ENCODE measurements around the gene SRRD. TPM values are rescaled to one million over a fixed set of nuclear protein-coding genes. Genes with fewer than 3 reads are reported as not detected.

Gene SRRD
- total RNA-seq, 5 donors from 2014 or later (not counting 1 experiment from before 2014, with no cell fraction given), result 17.4 to 23.3 (median 21.8) TPM

DNA sequence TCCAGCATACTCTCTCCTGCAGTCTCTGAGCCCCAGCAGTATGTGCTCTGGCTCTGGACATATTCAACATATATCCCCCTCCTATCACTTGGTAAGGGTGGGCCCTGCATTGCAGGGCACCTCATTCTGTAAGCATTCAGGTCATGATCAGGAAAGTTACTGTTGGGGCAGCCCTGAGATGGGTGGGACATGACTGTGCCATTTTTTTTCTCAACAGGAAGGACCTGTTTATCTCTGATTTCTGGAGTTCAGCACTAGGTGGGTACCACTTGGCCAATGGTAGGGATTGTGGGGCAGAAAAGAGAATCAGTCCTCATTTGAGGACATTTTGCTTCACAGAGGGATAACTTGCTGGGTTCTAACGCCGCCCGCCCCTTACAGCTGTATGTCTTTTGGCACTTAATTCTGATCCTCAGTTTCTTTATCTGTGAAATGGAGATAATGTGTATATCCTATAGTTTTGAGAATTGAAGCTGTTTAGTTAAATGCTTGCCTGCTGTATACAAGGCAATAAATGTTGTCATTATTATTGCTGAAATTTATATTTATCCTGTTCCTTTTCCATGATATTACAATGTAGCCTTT lies 2.2 kb downstream of the SRRD start:
- H3K27ac Mint-ChIP-seq, result peak overlapping the region in 1 of 2 donors; percentile 9
- H3K27me3 Mint-ChIP-seq, result no peaks in the 10 kb centered on the region
- peaks cover 51 to 54% (median 54%) of the 10 kb centered on the region in 3 donors for H3K4me1 Mint-ChIP-seq
- H3K9me3 Mint-ChIP-seq, result no peaks in the 10 kb centered on the region
- H3K27ac ChIP-seq (ENCODE audit: low read length), result no peak overlapping the region
- WGBS (ENCODE audit: insufficient coverage), result no CpG with 5 or more reads among the region's 3 CpGs
- H3K4me3 Mint-ChIP-seq, result peak overlapping the region; percentile 13 to 90 (median 54)
- no peaks in the 10 kb centered on the region for H3K27me3 ChIP-seq (replicated peaks in 1 of 2; ENCODE audit: control insufficient read depth in 2 of 2, extremely low read depth in 1 of 2, insufficient read depth in 2 of 2, low read length in 1 of 2)
- ChIA-PET POLR2A (no interaction called here), CTCF (interaction anchor here in 1 of 2 donors (1.4 kb wide), 1 partner anchor 17 kb away, joined by 8 read pairs; no protein-coding TSS in a partner anchor)
- no peaks in the 10 kb centered on the region for H3K9me3 ChIP-seq
- H3K4me1 ChIP-seq (ENCODE audit: control insufficient read depth in 1 of 2, extremely low read depth in 1 of 2, insufficient read depth in 2 of 2, low read length in 2 of 2), result peaks cover 17 to 27% of the 10 kb centered on the region in 2 experiments
- peaks cover 0 to 40% of the 10 kb centered on the region in 2 donors for H3K36me3 ChIP-seq (ENCODE audit: control insufficient read depth in 2 of 2, extremely low read depth in 1 of 2, insufficient read depth in 1 of 2, low read length in 1 of 2)
- DNase-seq, result no peak
- H3K36me3 Mint-ChIP-seq, result peaks cover 30% of the 10 kb centered on the region
- no peak overlapping the region for H3K4me3 ChIP-seq (ENCODE audit: control insufficient read depth in 1 of 2, extremely low read depth in 1 of 2, low read length in 1 of 2)
- ATAC-seq (replicated peaks in 1 of 4), result no peak

DNA sequence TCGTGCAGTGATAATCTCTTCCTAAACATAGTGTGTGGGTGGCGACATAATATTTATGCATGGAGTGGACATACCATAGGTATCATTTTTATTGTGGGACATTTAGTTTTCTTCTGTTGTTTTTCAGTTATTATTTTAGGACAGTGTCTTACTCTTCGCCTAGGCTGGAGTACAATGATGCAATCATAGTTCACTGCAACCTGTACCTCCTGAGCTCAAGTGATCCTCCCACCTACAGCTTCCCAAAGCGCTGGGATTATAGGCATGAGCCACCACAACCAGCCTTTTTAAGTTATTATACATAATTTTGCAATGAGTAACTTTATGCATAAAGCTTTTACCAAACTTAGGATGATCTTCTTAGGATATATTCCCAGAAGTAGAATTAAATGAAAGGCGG lies 2.7 kb downstream of the SRRD start:
- DNase-seq, result no peak
- Histone ChIP-seq H3K36me3 (ENCODE audit: control insufficient read depth in 2 of 2, extremely low read depth in 1 of 2, insufficient read depth in 1 of 2, low read length in 1 of 2) (peaks cover 2 to 43% of the 10 kb centered on the region in 2 donors), H3K27me3 (replicated peaks in 1 of 2; ENCODE audit: control insufficient read depth in 2 of 2, extremely low read depth in 1 of 2, insufficient read depth in 2 of 2, low read length in 1 of 2) (no peaks in the 10 kb centered on the region), H3K9me3 (no peaks in the 10 kb centered on the region), H3K4me3 (ENCODE audit: control insufficient read depth in 1 of 2, extremely low read depth in 1 of 2, low read length in 1 of 2) (no peak overlapping the region), H3K27ac (ENCODE audit: low read length) (no peak overlapping the region), H3K4me1 (ENCODE audit: control insufficient read depth in 1 of 2, extremely low read depth in 1 of 2, insufficient read depth in 2 of 2, low read length in 2 of 2) (peaks cover 17 to 23% of the 10 kb centered on the region in 2 experiments)
- H3K4me3 Mint-ChIP-seq, result peak overlapping the region in 1 of 3 donors; percentile 32
- no CpG with 5 or more reads among the region's 5 CpGs for WGBS (ENCODE audit: insufficient coverage)
- no peaks in the 10 kb centered on the region for H3K9me3 Mint-ChIP-seq
- ATAC-seq (replicated peaks in 1 of 4), result no peak
- POLR2A ChIA-PET, result no interaction called here
- CTCF ChIA-PET, result interaction anchor here in 1 of 2 donors (1.4 kb wide), 1 partner anchor 17 kb away, joined by 8 read pairs; no protein-coding TSS in a partner anchor
- H3K27ac Mint-ChIP-seq, result peak overlapping the region; percentile 5 to 40
- peaks cover 30% of the 10 kb centered on the region for H3K36me3 Mint-ChIP-seq
- peaks cover 46 to 49% (median 49%) of the 10 kb centered on the region in 3 donors for H3K4me1 Mint-ChIP-seq
- H3K27me3 Mint-ChIP-seq, result no peaks in the 10 kb centered on the region

DNA sequence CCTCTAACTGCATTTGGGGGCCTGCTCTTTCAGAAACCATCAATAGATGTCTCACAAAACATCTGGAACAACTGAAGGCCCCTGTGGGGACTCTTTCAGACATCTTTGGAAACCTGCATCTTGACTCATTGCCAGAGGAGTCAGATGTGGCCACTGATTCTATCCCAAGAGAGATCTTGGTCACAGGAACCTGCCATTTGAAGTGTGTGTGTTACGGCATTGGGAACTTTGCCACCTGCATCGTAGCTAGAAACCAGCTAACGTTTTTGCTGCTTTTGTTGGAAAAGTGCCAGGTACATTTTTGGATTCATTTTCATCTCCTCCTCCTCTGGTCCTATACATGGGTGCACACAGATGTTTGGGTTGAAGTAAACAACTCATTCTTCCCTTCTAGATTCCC lies 4.3 kb downstream of the SRRD start:
- Mint-ChIP-seq H3K27ac (no peak overlapping the region), H3K27me3 (no peaks in the 10 kb centered on the region), H3K4me1 (peaks cover 30 to 33% (median 33%) of the 10 kb centered on the region in 3 donors), H3K36me3 (peaks cover 39% of the 10 kb centered on the region), H3K9me3 (no peaks in the 10 kb centered on the region), H3K4me3 (no peak overlapping the region)
- DNase-seq (no peak), ATAC-seq (replicated peaks in 1 of 4) (no peak)
- H3K4me3 ChIP-seq (ENCODE audit: control insufficient read depth in 1 of 2, extremely low read depth in 1 of 2, low read length in 1 of 2), result no peak overlapping the region
- POLR2A ChIA-PET, result no interaction called here
- H3K36me3 ChIP-seq (ENCODE audit: control insufficient read depth in 2 of 2, extremely low read depth in 1 of 2, insufficient read depth in 1 of 2, low read length in 1 of 2), result peaks cover 3 to 59% of the 10 kb centered on the region in 2 donors
- no peak overlapping the region for H3K27ac ChIP-seq (ENCODE audit: low read length)
- CTCF ChIA-PET, result no interaction called here
- no peaks in the 10 kb centered on the region for H3K9me3 ChIP-seq
- WGBS (ENCODE audit: insufficient coverage), result 86% methylated on average over 2 of the region's 3 CpGs
- H3K27me3 ChIP-seq (replicated peaks in 1 of 2; ENCODE audit: control insufficient read depth in 2 of 2, extremely low read depth in 1 of 2, insufficient read depth in 2 of 2, low read length in 1 of 2), result no peaks in the 10 kb centered on the region
- peaks cover 8 to 14% of the 10 kb centered on the region in 2 experiments for H3K4me1 ChIP-seq (ENCODE audit: control insufficient read depth in 1 of 2, extremely low read depth in 1 of 2, insufficient read depth in 2 of 2, low read length in 2 of 2)

DNA sequence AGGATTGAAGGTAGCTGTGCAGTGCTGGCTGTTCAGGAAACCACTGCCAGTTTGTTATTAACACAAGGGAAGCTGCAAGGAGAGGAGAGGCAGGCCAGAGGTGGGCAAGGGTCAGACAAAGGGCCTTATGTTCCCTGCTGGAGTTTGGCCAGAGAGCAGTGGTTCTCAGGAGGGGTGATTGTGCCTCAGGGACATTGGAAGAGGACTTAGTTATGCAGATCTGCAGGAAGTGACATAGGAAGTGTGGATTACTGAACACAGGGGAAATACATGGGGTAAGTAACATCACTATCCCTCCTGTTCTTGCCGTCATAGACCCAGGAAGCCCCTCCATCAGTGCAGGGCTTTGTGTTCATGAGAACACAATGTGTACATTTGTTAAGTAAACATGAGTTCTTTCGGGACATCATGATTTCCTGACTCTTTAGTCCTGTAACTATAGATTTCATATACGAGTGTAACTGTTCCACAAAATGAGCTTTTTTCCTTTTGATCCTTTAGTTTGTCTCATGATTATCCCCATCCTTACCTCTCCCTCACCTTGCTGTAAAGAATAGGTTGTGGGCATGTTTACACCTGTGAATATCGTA lies 5.9 kb downstream of the SRRD start:
- Mint-ChIP-seq H3K27ac (no peak overlapping the region), H3K4me3 (no peak overlapping the region), H3K4me1 (peaks cover 20 to 24% (median 23%) of the 10 kb centered on the region in 3 donors), H3K36me3 (peaks cover 50% of the 10 kb centered on the region), H3K27me3 (no peaks in the 10 kb centered on the region), H3K9me3 (no peaks in the 10 kb centered on the region)
- no peak overlapping the region for H3K27ac ChIP-seq (ENCODE audit: low read length)
- DNase-seq (no peak), ATAC-seq (replicated peaks in 1 of 4) (no peak)
- H3K4me1 ChIP-seq (ENCODE audit: control insufficient read depth in 1 of 2, extremely low read depth in 1 of 2, insufficient read depth in 2 of 2, low read length in 2 of 2), result peaks cover 3 to 6% of the 10 kb centered on the region in 2 experiments
- POLR2A ChIA-PET, result interaction anchor here in 1 of 2 donors (0.6 kb wide), 1 partner anchor 99 kb away, joined by 4 read pairs; no protein-coding TSS in a partner anchor
- no peaks in the 10 kb centered on the region for H3K9me3 ChIP-seq
- no peak overlapping the region for H3K4me3 ChIP-seq (ENCODE audit: control insufficient read depth in 1 of 2, extremely low read depth in 1 of 2, low read length in 1 of 2)
- no peaks in the 10 kb centered on the region for H3K27me3 ChIP-seq (replicated peaks in 1 of 2; ENCODE audit: control insufficient read depth in 2 of 2, extremely low read depth in 1 of 2, insufficient read depth in 2 of 2, low read length in 1 of 2)
- H3K36me3 ChIP-seq (ENCODE audit: control insufficient read depth in 2 of 2, extremely low read depth in 1 of 2, insufficient read depth in 1 of 2, low read length in 1 of 2), result peaks cover 8 to 74% of the 10 kb centered on the region in 2 donors
- WGBS (ENCODE audit: insufficient coverage), result no CpG with 5 or more reads among the region's 4 CpGs
- CTCF ChIA-PET, result no interaction called here

DNA sequence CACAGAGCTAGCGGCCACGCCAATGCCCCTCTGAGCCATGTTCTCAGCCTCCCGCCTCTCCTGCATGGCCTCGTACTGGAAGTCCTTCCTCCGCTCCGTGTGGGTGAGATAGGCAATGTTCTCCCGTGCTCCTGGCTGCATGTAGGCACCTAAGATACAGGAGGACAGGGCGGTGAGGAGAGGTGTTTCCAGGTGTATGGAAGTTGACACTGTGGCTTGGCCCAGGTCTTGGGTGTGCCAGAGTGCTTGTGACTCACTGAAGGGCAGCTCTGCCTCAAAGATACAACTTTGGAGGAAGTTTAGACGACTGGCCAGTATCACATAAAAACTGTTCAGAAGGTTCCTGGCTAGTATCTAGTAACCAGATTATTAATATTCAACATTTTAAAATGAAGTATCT lies 8.5 kb downstream of the SRRD start:
- Mint-ChIP-seq H3K36me3 (peaks cover 60% of the 10 kb centered on the region), H3K4me3 (no peak overlapping the region), H3K4me1 (peaks cover 0 to 5% (median 3%) of the 10 kb centered on the region in 3 donors), H3K27ac (no peak overlapping the region), H3K27me3 (no peaks in the 10 kb centered on the region), H3K9me3 (no peaks in the 10 kb centered on the region)
- WGBS (ENCODE audit: insufficient coverage), result 95% methylated on average over 7 of the region's 9 CpGs
- Histone ChIP-seq H3K9me3 (no peaks in the 10 kb centered on the region), H3K36me3 (ENCODE audit: control insufficient read depth in 2 of 2, extremely low read depth in 1 of 2, insufficient read depth in 1 of 2, low read length in 1 of 2) (peaks cover 19 to 98% of the 10 kb centered on the region in 2 donors), H3K27me3 (replicated peaks in 1 of 2; ENCODE audit: control insufficient read depth in 2 of 2, extremely low read depth in 1 of 2, insufficient read depth in 2 of 2, low read length in 1 of 2) (no peaks in the 10 kb centered on the region), H3K27ac (ENCODE audit: low read length) (no peak overlapping the region), H3K4me3 (ENCODE audit: control insufficient read depth in 1 of 2, extremely low read depth in 1 of 2, low read length in 1 of 2) (no peak overlapping the region), H3K4me1 (ENCODE audit: control insufficient read depth in 1 of 2, extremely low read depth in 1 of 2, insufficient read depth in 2 of 2, low read length in 2 of 2) (no peaks in the 10 kb centered on the region)
- CTCF ChIA-PET, result no interaction called here
- ATAC-seq (replicated peaks in 1 of 4), result no peak
- POLR2A ChIA-PET, result no interaction called here
- no peak for DNase-seq

DNA sequence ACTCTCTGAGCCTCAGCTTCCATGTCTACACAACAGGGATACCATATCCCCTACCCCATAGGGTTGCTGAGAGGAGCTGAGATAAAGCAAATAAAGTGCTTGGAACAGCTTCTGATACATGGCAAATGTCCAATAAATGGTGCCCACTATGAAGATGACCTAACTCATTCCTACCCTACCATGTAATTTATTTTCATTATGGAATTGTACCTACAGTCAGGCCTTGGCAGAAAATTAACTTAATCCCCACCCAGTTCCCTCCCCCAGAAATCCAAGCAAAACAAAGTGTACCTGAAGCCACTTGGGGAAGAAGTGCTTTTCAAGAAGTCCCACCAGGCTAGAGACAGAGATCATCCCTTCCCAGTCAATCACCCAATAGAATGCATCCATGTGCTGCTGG lies 10.8 kb downstream of the SRRD start:
- H3K27ac Mint-ChIP-seq, result no peak overlapping the region
- H3K4me3 ChIP-seq (ENCODE audit: control insufficient read depth in 1 of 2, extremely low read depth in 1 of 2, low read length in 1 of 2), result no peak overlapping the region

More for the DNA sequence above, 10.8 kb downstream of the SRRD start:
- no peak overlapping the region for H3K4me3 Mint-ChIP-seq
- H3K36me3 ChIP-seq (ENCODE audit: control insufficient read depth in 2 of 2, extremely low read depth in 1 of 2, insufficient read depth in 1 of 2, low read length in 1 of 2), result peaks cover 19 to 89% of the 10 kb centered on the region in 2 donors
- no peaks in the 10 kb centered on the region for H3K4me1 ChIP-seq (ENCODE audit: control insufficient read depth in 1 of 2, extremely low read depth in 1 of 2, insufficient read depth in 2 of 2, low read length in 2 of 2)
- no peaks in the 10 kb centered on the region for H3K4me1 Mint-ChIP-seq
- ChIA-PET CTCF (no interaction called here), POLR2A (no interaction called here)
- H3K27me3 ChIP-seq (replicated peaks in 1 of 2; ENCODE audit: control insufficient read depth in 2 of 2, extremely low read depth in 1 of 2, insufficient read depth in 2 of 2, low read length in 1 of 2), result no peaks in the 10 kb centered on the region
- no peaks in the 10 kb centered on the region for H3K9me3 Mint-ChIP-seq
- H3K9me3 ChIP-seq, result no peaks in the 10 kb centered on the region
- peaks cover 58% of the 10 kb centered on the region for H3K36me3 Mint-ChIP-seq
- no peaks in the 10 kb centered on the region for H3K27me3 Mint-ChIP-seq
- DNase-seq, result no peak
- H3K27ac ChIP-seq (ENCODE audit: low read length), result no peak overlapping the region
- no peak for ATAC-seq (replicated peaks in 1 of 4)

All from T-cell (primary cell).